Activated T-cell treated with anti-CD3 and anti-CD28 coated beads, Interleukin-2, amount 50 U/mL, for 24 hours (primary cell): ENCODE measurements around the gene PDE6B.

Experiments
- DNase-seq: peaks from one replicate; pipeline ENCODE4 v3.0.0-alpha.2; 2020
- H3K27ac Mint-ChIP-seq: 2 replicates; pipeline ENCODE4 v1.8.0; 2020; ENCODE audit warnings: mild to moderate bottlenecking, mixed read lengths
- H3K27me3 Mint-ChIP-seq: 2 replicates; pipeline ENCODE4 v1.8.0; 2020; ENCODE audit warnings: mixed read lengths
- H3K36me3 Mint-ChIP-seq: 2 replicates; pipeline ENCODE4 v1.8.0; 2020; ENCODE audit warnings: low read depth, mixed read lengths
- H3K4me1 Mint-ChIP-seq: 2 replicates; pipeline ENCODE4 v1.8.0; 2020; ENCODE audit warnings: low read depth, mixed read lengths
- H3K4me3 Mint-ChIP-seq: 2 replicates; pipeline ENCODE4 v1.8.0; 2020; ENCODE audit warnings: mild to moderate bottlenecking, moderate library complexity, mixed read lengths
- H3K9me3 Mint-ChIP-seq: 2 replicates; pipeline ENCODE4 v1.8.0; 2020; ENCODE audit warnings: mixed read lengths

Gene PDE6B

GRCh38 chr4:623914-624566 lies 1.3 kb upstream of the PDE6B start:
- no peaks in the 10 kb centered on the region for H3K9me3 Mint-ChIP-seq
- no peak for DNase-seq
- peaks cover 31% of the 10 kb centered on the region for H3K27me3 Mint-ChIP-seq
- no peaks in the 10 kb centered on the region for H3K4me1 Mint-ChIP-seq
- H3K36me3 Mint-ChIP-seq = no peaks in the 10 kb centered on the region
- H3K27ac Mint-ChIP-seq = no peak overlapping the region
- H3K4me3 Mint-ChIP-seq = no peak overlapping the region

- DNase-seq = no peak
- H3K36me3 Mint-ChIP-seq = no peaks in the 10 kb centered on the region
- no peak overlapping the region for H3K4me3 Mint-ChIP-seq
- H3K4me1 Mint-ChIP-seq = no peaks in the 10 kb centered on the region
- no peak overlapping the region for H3K27ac Mint-ChIP-seq
- peaks cover 23% of the 10 kb centered on the region for H3K27me3 Mint-ChIP-seq
- no peaks in the 10 kb centered on the region for H3K9me3 Mint-ChIP-seq
Measured at GRCh38 chr4:625631-626161, 323 bp downstream of the PDE6B start.

GRCh38 chr4:626201-627091 lies 1.1 kb downstream of the PDE6B start:
- no peak overlapping the region for H3K27ac Mint-ChIP-seq
- no peak overlapping the region for H3K4me3 Mint-ChIP-seq
- peaks cover 19% of the 10 kb centered on the region for H3K27me3 Mint-ChIP-seq

GRCh38 chr4:627347-628125 lies 2.2 kb downstream of the PDE6B start:
- Mint-ChIP-seq H3K27ac (no peak overlapping the region), H3K4me1 (no peaks in the 10 kb centered on the region), H3K27me3 (peaks cover 16% of the 10 kb centered on the region), H3K4me3 (no peak overlapping the region), H3K9me3 (peaks cover 10% of the 10 kb centered on the region), H3K36me3 (no peaks in the 10 kb centered on the region)
- DNase-seq = no peak

More at GRCh38 chr4:626201-627091, 1.1 kb downstream of the PDE6B start:
- no peaks in the 10 kb centered on the region for H3K4me1 Mint-ChIP-seq
- no peak for DNase-seq
- H3K9me3 Mint-ChIP-seq = peaks cover 2% of the 10 kb centered on the region
- no peaks in the 10 kb centered on the region for H3K36me3 Mint-ChIP-seq

- no peak for DNase-seq
- H3K27ac Mint-ChIP-seq = no peak overlapping the region
- H3K9me3 Mint-ChIP-seq = peaks cover 13% of the 10 kb centered on the region
- no peaks in the 10 kb centered on the region for H3K36me3 Mint-ChIP-seq
- H3K4me1 Mint-ChIP-seq = no peaks in the 10 kb centered on the region
- H3K4me3 Mint-ChIP-seq = no peak overlapping the region
- H3K27me3 Mint-ChIP-seq = peaks cover 9% of the 10 kb centered on the region
Measured at GRCh38 chr4:628311-628741, 3.0 kb downstream of the PDE6B start.

- H3K4me1 Mint-ChIP-seq = no peaks in the 10 kb centered on the region
- no peak overlapping the region for H3K4me3 Mint-ChIP-seq
- H3K27ac Mint-ChIP-seq = no peak overlapping the region
- H3K36me3 Mint-ChIP-seq = no peaks in the 10 kb centered on the region
- no peak for DNase-seq
- peaks cover 9% of the 10 kb centered on the region for H3K27me3 Mint-ChIP-seq
- peaks cover 13% of the 10 kb centered on the region for H3K9me3 Mint-ChIP-seq
Measured at GRCh38 chr4:628821-629635, 3.7 kb downstream of the PDE6B start.

GRCh38 chr4:629636-629914 lies 4.2 kb downstream of the PDE6B start:
- peaks cover 4% of the 10 kb centered on the region for H3K27me3 Mint-ChIP-seq
- DNase-seq = no peak
- H3K4me3 Mint-ChIP-seq = no peak overlapping the region
- peaks cover 13% of the 10 kb centered on the region for H3K9me3 Mint-ChIP-seq
- H3K4me1 Mint-ChIP-seq = no peaks in the 10 kb centered on the region
- H3K36me3 Mint-ChIP-seq = no peaks in the 10 kb centered on the region
- no peak overlapping the region for H3K27ac Mint-ChIP-seq

- H3K9me3 Mint-ChIP-seq = peaks cover 13% of the 10 kb centered on the region
- no peak overlapping the region for H3K27ac Mint-ChIP-seq
- peaks cover 3% of the 10 kb centered on the region for H3K27me3 Mint-ChIP-seq
- no peak for DNase-seq
- no peaks in the 10 kb centered on the region for H3K4me1 Mint-ChIP-seq
- H3K4me3 Mint-ChIP-seq = no peak overlapping the region
- no peaks in the 10 kb centered on the region for H3K36me3 Mint-ChIP-seq
Measured at GRCh38 chr4:629915-630641, 4.7 kb downstream of the PDE6B start.

- no peak overlapping the region for H3K4me3 Mint-ChIP-seq
- peaks cover under 1% of the 10 kb centered on the region for H3K27me3 Mint-ChIP-seq
- H3K36me3 Mint-ChIP-seq = no peaks in the 10 kb centered on the region
- peaks cover 13% of the 10 kb centered on the region for H3K9me3 Mint-ChIP-seq
- no peak for DNase-seq
- H3K27ac Mint-ChIP-seq = no peak overlapping the region
- no peaks in the 10 kb centered on the region for H3K4me1 Mint-ChIP-seq
Measured at GRCh38 chr4:630656-631055, 5.3 kb downstream of the PDE6B start.

- no peak for DNase-seq
- Mint-ChIP-seq H3K4me1 (no peaks in the 10 kb centered on the region), H3K4me3 (no peak overlapping the region), H3K27me3 (no peaks in the 10 kb centered on the region), H3K27ac (no peak overlapping the region), H3K36me3 (no peaks in the 10 kb centered on the region), H3K9me3 (peaks cover 13% of the 10 kb centered on the region)
Measured at GRCh38 chr4:632196-632790, 6.9 kb downstream of the PDE6B start.

- no peak overlapping the region for H3K27ac Mint-ChIP-seq
- peaks cover 13% of the 10 kb centered on the region for H3K9me3 Mint-ChIP-seq
- no peak for DNase-seq
- no peaks in the 10 kb centered on the region for H3K4me1 Mint-ChIP-seq
- no peak overlapping the region for H3K4me3 Mint-ChIP-seq
- peaks cover 4% of the 10 kb centered on the region for H3K27me3 Mint-ChIP-seq
- no peaks in the 10 kb centered on the region for H3K36me3 Mint-ChIP-seq
Measured at GRCh38 chr4:632926-633325, 7.6 kb downstream of the PDE6B start.

GRCh38 chr4:633406-633805 lies 8.0 kb downstream of the PDE6B start:
- no peak overlapping the region for H3K4me3 Mint-ChIP-seq

GRCh38 chr4:633976-634598 lies 8.7 kb downstream of the PDE6B start:
- no peak overlapping the region for H3K27ac Mint-ChIP-seq
- H3K9me3 Mint-ChIP-seq = peaks cover 13% of the 10 kb centered on the region
- H3K36me3 Mint-ChIP-seq = no peaks in the 10 kb centered on the region
- no peak for DNase-seq
- H3K4me3 Mint-ChIP-seq = no peak overlapping the region
- H3K27me3 Mint-ChIP-seq = peaks cover 6% of the 10 kb centered on the region
- no peaks in the 10 kb centered on the region for H3K4me1 Mint-ChIP-seq

More at GRCh38 chr4:633406-633805, 8.0 kb downstream of the PDE6B start:
- Mint-ChIP-seq H3K27ac (no peak overlapping the region), H3K36me3 (no peaks in the 10 kb centered on the region), H3K27me3 (peaks cover 6% of the 10 kb centered on the region), H3K4me1 (no peaks in the 10 kb centered on the region), H3K9me3 (peaks cover 13% of the 10 kb centered on the region)
- no peak for DNase-seq
